MM.1S (cell line): ENCODE measurements around the gene MPHOSPH9.
"Not testable (repeated sequence)": the region's sequence is repeated elsewhere in the genome, so short reads cannot be mapped to it uniquely, and the experiment has no call there.

ENCODE experiments used
- DNase-seq: peaks from one replicate; pipeline ENCODE4 v3.0.0-alpha.2; 2015
- H2AFZ ChIP-seq: fragments of 300-600 bp; sonication (generic); 2 replicates; pipeline ENCODE4 v1.6.0; 2016; ENCODE audit warnings: antibody characterized with exemption, low read length
- H3F3A ChIP-seq: fragments of 300-600 bp; sonication (generic); 2 replicates; pipeline ENCODE4 v1.6.1; 2016; ENCODE audit warnings: mild to moderate bottlenecking, antibody characterized with exemption, low read length, moderate library complexity, mixed read lengths; ENCODE audit not compliant: insufficient read depth
- H3K27ac ChIP-seq: fragments of 300-600 bp; sonication (generic); 2 replicates; pipeline ENCODE4 v1.5.1; 2016; ENCODE audit warnings: mild to moderate bottlenecking, low read length
- H3K27me3 ChIP-seq: fragments of 300-600 bp; sonication (generic); replicated peaks from 2 replicates; pipeline ENCODE4 v1.6.0; 2016; ENCODE audit warnings: low read length; ENCODE audit not compliant: insufficient read depth
- H3K36me3 ChIP-seq: fragments of 300-600 bp; sonication (generic); replicated peaks from 2 replicates; pipeline ENCODE4 v1.6.1; 2016; ENCODE audit warnings: mild to moderate bottlenecking, low read length, mixed read lengths; ENCODE audit not compliant: insufficient read depth
- H3K4me1 ChIP-seq: fragments of 300-600 bp; sonication (generic); 2 replicates; pipeline ENCODE4 v1.6.1; 2016; ENCODE audit warnings: low read length, mixed read lengths
- H3K4me2 ChIP-seq: fragments of 300-600 bp; sonication (generic); 2 replicates; pipeline ENCODE4 v1.6.0; 2016; ENCODE audit warnings: low read depth, low read length
- H3K4me3 ChIP-seq: fragments of 300-600 bp; sonication (generic); 2 replicates; pipeline ENCODE4 v1.5.1; 2016; ENCODE audit warnings: low read length, mixed read lengths
- H3K79me2 ChIP-seq: fragments of 300-600 bp; sonication (generic); 2 replicates; pipeline ENCODE4 v1.6.1; 2016; ENCODE audit warnings: mixed run types, low read length, mixed read lengths
- H3K9ac ChIP-seq: fragments of 300-600 bp; sonication (generic); 2 replicates; pipeline ENCODE4 v1.6.1; 2016; ENCODE audit warnings: low read length, mixed read lengths
- H3K9me2 ChIP-seq: fragments of 300-600 bp; sonication (generic); replicated peaks from 2 replicates; pipeline ENCODE4 v1.6.1; 2016; ENCODE audit warnings: mild to moderate bottlenecking, low read length, mixed read lengths; ENCODE audit not compliant: insufficient read depth
- H3K9me3 ChIP-seq: fragments of 300-600 bp; sonication (generic); replicated peaks from 2 replicates; pipeline ENCODE4 v1.6.1; 2016; ENCODE audit warnings: mild to moderate bottlenecking, low read length, mixed read lengths; ENCODE audit not compliant: insufficient read depth
- H4K20me1 ChIP-seq: fragments of 300-600 bp; sonication (generic); 2 replicates; pipeline ENCODE4 v1.6.1; 2016; ENCODE audit warnings: mild to moderate bottlenecking, low read length, moderate library complexity, mixed read lengths; ENCODE audit not compliant: insufficient read depth
- EZH2 ChIP-seq: fragments of 300-600 bp; sonication (generic); optimal IDR thresholded peaks from 2 replicates; pipeline ENCODE3; 2017; ENCODE audit warnings: low read depth, mild to moderate bottlenecking, antibody characterized with exemption, low read length, mixed read lengths
- EZH2phosphoT487 ChIP-seq: fragments of 300-600 bp; sonication (generic); IDR thresholded peaks from 2 replicates; pipeline ENCODE4 v1.6.1; 2018; ENCODE audit warnings: antibody characterized with exemption, low read length
- TF ChIP-seq, protein P1 (sequence below): fragments of 300-600 bp; sonication (generic); IDR thresholded peaks from 2 replicates; pipeline ENCODE4 v1.5.1; 2016; ENCODE audit warnings: antibody characterized with exemption, low read length, mixed read lengths

Gene MPHOSPH9

DNA sequence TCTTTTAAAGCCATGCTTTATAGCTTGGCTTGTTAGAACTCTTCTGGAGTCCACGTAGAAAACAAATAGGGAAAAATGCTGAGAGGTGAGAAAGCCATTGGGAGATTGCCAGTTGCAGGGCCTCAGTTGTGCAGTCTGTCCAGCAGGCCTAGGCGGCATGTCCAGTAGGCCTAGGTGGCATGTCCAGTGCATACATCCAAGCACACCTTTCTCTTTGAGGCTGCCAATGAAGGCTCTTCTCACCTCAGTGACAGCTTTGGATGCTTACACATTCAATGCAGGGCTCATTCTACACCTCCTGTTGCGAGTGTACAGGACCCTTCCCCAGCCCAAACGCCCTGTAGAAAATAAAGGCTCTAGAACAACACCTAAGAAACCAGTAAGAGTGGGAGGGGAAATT lies 25.7 kb upstream of the MPHOSPH9 start:
- DNase-seq, result no peak
- Histone ChIP-seq H3K36me3 (0 out of 2 replicates have a peak, but pooled peaks cover 3% of the 10 kb centered on the region), H3K4me2 (no peak overlapping the region), H3K9me2 (no peaks in the 10 kb centered on the region), H3K9ac (no peak overlapping the region), H2AFZ (no peak overlapping the region), H3F3A (no peaks in the 10 kb centered on the region), H3K27me3 (no peaks in the 10 kb centered on the region), H3K4me3 (no peak overlapping the region), H4K20me1 (no peaks in the 10 kb centered on the region), H3K27ac (no peak overlapping the region), H3K79me2 (no peaks in the 10 kb centered on the region), H3K4me1 (no peaks in the 10 kb centered on the region), H3K9me3 (no peaks in the 10 kb centered on the region)
- TF ChIP-seq EZH2phosphoT487 (no peak), EZH2 (no peak)
- TF ChIP-seq, protein P1, sequence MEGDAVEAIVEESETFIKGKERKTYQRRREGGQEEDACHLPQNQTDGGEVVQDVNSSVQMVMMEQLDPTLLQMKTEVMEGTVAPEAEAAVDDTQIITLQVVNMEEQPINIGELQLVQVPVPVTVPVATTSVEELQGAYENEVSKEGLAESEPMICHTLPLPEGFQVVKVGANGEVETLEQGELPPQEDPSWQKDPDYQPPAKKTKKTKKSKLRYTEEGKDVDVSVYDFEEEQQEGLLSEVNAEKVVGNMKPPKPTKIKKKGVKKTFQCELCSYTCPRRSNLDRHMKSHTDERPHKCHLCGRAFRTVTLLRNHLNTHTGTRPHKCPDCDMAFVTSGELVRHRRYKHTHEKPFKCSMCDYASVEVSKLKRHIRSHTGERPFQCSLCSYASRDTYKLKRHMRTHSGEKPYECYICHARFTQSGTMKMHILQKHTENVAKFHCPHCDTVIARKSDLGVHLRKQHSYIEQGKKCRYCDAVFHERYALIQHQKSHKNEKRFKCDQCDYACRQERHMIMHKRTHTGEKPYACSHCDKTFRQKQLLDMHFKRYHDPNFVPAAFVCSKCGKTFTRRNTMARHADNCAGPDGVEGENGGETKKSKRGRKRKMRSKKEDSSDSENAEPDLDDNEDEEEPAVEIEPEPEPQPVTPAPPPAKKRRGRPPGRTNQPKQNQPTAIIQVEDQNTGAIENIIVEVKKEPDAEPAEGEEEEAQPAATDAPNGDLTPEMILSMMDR, result no peak

DNA sequence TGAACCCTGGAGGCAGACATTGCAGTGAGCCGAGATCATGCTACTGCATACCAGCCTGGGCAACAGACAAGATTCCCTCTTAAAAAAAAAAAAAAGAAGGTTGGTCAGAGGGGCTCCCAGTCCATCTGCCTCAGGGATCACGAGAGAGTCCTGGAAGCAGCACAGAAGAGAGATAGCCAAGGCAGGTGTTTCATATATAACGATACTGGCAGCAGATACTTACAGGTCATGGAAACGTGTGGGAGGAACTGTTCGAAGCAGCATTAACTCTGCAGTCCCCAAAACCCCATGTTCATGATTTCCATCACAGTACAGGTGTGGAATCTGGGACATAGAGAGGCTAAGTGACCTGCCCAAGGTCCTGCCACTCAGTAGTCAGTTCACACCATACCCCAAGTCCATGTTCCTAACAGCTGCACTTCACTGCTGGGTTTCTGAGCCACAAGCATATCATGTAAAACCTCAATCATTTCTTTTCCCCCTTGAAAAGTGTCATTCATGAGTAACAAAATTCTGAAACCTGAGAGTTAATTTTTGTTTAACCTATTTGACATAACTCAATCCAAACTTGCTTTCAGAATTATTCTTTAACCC lies 22.0 kb upstream of the MPHOSPH9 start:
- H3K9me2 ChIP-seq, result no peaks in the 10 kb centered on the region
- TF ChIP-seq EZH2 (no peak), EZH2phosphoT487 (no peak)
- TF ChIP-seq, protein P1, result no peak

DNA sequence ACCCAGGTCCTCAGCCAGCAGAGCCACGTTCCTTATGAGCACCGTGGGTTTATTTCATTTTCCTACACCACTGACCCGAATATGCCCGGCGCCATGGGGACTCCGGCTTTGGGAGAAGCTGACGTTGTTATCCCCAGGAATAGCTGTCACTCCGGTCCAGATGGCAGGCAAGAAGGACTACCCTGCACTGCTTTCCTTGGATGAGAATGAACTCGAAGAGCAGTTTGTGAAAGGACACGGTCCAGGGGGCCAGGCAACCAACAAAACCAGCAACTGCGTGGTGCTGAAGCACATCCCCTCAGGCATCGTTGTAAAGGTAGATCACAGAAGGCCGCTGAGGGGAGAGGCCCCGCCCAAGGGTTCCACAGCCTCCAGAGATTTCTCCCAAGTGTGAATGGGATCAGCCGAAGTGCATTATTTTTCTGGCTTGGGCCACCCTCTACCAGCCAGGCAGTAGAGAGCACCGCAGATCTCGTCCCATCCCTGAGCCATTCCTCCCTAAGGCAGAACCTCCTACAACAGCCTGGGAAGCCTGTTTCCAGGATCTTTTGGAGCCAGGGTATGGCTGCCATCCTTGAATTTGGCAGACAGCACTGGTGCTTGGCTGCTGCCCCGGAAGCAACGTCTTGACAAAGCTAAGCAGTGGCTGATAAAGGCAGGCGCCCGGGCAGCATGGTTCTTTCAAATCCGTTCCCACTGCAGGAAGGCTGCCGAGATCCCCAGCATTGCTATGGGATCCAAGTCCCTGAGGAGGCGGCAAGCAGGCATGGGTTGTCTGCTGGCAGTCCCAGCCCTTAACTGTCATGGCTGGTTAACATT lies 20.9 kb upstream of the MPHOSPH9 start:
- no peak overlapping the region for H3K4me3 ChIP-seq
- no peaks in the 10 kb centered on the region for H3K9me3 ChIP-seq
- H3K4me1 ChIP-seq, result no peaks in the 10 kb centered on the region
- no peak overlapping the region for H3K4me2 ChIP-seq
- peaks cover 30% of the 10 kb centered on the region for H3K79me2 ChIP-seq
- H3K27ac ChIP-seq, result no peak overlapping the region
- no peaks in the 10 kb centered on the region for H3K27me3 ChIP-seq
- TF ChIP-seq, protein P1, result no peak
- no peak for TF ChIP-seq EZH2phosphoT487
- no peak for TF ChIP-seq EZH2
- H4K20me1 ChIP-seq, result no peaks in the 10 kb centered on the region
- DNase-seq, result no peak
- no peaks in the 10 kb centered on the region for H3F3A ChIP-seq
- no peak overlapping the region for H3K9ac ChIP-seq
- 0 out of 2 replicates have a peak, but pooled peaks cover 3% of the 10 kb centered on the region for H3K36me3 ChIP-seq
- H2AFZ ChIP-seq, result no peak overlapping the region
- no peaks in the 10 kb centered on the region for H3K9me2 ChIP-seq

More for the DNA sequence above, 22.0 kb upstream of the MPHOSPH9 start:
- H3K4me2 ChIP-seq, result no peak overlapping the region
- H3K9ac ChIP-seq, result no peak overlapping the region
- H3F3A ChIP-seq, result no peaks in the 10 kb centered on the region
- no peak overlapping the region for H3K27ac ChIP-seq
- peaks cover 24% of the 10 kb centered on the region for H3K79me2 ChIP-seq
- H3K4me1 ChIP-seq, result no peaks in the 10 kb centered on the region
- no peak overlapping the region for H3K4me3 ChIP-seq
- 0 out of 2 replicates have a peak, but pooled peaks cover 3% of the 10 kb centered on the region for H3K36me3 ChIP-seq
- H4K20me1 ChIP-seq, result no peaks in the 10 kb centered on the region
- DNase-seq, result no peak
- H2AFZ ChIP-seq, result no peak overlapping the region
- no peaks in the 10 kb centered on the region for H3K27me3 ChIP-seq
- no peaks in the 10 kb centered on the region for H3K9me3 ChIP-seq

DNA sequence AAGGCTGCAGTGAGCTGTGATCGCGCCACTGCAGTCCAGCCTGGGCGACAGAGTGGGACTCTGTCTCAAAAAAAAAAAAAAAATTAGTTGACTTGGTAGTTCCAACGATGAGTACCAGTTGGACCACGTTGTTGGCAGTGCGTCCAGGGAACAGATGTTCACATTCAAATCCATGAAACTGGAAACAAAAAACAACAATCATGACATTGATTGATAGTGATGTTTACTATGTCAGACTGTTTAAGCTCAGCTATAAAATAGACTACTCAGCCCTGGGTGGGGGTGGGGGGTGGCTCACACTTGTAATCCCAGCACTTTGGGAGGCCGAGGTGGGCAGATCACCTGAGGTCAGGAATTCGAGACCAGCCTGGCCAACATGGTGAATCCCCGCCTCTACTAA lies 19.4 kb upstream of the MPHOSPH9 start:
- not testable (repeated sequence) for DNase-seq, H3K27ac ChIP-seq
- H3K79me2 ChIP-seq, result peaks cover 39% of the 10 kb centered on the region

More for the DNA sequence above, 19.4 kb upstream of the MPHOSPH9 start:
- not testable (repeated sequence) for H3K36me3 ChIP-seq, H3K4me2 ChIP-seq, H3K27me3 ChIP-seq, H4K20me1 ChIP-seq, H3K4me3 ChIP-seq, H3K9me2 ChIP-seq, H2AFZ ChIP-seq, H3K9ac ChIP-seq, H3K9me3 ChIP-seq, H3K4me1 ChIP-seq, H3F3A ChIP-seq
